ENCODE data around the gene APH1B.
"Not testable (repeated sequence)": the region's sequence is repeated elsewhere in the genome, so short reads cannot be mapped to it uniquely, and the experiment has no call there.

APH1B gene

DNA sequence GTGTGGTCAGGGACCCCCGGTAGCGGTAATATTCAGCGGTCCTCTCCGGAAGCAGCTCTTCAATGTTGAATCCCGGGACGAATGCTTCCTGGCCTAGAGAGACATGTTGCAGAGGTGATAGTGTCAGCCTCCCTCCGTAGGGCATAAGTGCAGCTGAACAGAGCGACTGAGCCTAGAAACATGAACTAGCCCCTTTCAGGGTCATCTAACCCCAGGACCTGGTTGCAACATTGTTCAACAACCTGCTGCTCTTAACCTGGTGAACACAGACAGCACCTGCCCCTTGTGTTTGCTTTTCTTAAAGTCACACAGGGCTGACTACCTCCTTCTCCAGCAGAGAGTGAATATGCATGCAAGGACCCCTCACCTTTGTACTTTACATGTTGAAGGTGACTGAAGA, 62.9 kb downstream of the APH1B start:
- no peak for TF ChIP-seq ZNF565 (CRISPR knock-in tag; conservative IDR thresholded peaks at IDR 0.05; ENCODE audit: low read depth)
- TF ChIP-seq, protein P1, sequence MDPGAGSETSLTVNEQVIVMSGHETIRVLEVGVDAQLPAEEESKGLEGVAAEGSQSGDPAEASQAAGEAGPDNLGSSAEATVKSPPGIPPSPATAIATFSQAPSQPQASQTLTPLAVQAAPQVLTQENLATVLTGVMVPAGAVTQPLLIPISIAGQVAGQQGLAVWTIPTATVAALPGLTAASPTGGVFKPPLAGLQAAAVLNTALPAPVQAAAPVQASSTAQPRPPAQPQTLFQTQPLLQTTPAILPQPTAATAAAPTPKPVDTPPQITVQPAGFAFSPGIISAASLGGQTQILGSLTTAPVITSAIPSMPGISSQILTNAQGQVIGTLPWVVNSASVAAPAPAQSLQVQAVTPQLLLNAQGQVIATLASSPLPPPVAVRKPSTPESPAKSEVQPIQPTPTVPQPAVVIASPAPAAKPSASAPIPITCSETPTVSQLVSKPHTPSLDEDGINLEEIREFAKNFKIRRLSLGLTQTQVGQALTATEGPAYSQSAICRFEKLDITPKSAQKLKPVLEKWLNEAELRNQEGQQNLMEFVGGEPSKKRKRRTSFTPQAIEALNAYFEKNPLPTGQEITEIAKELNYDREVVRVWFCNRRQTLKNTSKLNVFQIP (CRISPR knock-in tag; IDR thresholded peaks at IDR 0.05; ENCODE audit: borderline replicate concordance, low read depth): no peak
- TF ChIP-seq ZFP3 (CRISPR knock-in tag; IDR thresholded peaks at IDR 0.05): no peak
- no peak for TF ChIP-seq TOX (CRISPR knock-in tag; IDR thresholded peaks at IDR 0.05; ENCODE audit: borderline replicate concordance)
- TF ChIP-seq, protein P2, sequence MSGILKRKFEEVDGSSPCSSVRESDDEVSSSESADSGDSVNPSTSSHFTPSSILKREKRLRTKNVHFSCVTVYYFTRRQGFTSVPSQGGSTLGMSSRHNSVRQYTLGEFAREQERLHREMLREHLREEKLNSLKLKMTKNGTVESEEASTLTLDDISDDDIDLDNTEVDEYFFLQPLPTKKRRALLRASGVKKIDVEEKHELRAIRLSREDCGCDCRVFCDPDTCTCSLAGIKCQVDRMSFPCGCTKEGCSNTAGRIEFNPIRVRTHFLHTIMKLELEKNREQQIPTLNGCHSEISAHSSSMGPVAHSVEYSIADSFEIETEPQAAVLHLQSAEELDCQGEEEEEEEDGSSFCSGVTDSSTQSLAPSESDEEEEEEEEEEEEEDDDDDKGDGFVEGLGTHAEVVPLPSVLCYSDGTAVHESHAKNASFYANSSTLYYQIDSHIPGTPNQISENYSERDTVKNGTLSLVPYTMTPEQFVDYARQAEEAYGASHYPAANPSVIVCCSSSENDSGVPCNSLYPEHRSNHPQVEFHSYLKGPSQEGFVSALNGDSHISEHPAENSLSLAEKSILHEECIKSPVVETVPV (CRISPR knock-in tag; IDR thresholded peaks at IDR 0.05): no peak
- TF ChIP-seq OSR1 (CRISPR knock-in tag; IDR thresholded peaks at IDR 0.05): no peak
- TF ChIP-seq, protein P3, sequence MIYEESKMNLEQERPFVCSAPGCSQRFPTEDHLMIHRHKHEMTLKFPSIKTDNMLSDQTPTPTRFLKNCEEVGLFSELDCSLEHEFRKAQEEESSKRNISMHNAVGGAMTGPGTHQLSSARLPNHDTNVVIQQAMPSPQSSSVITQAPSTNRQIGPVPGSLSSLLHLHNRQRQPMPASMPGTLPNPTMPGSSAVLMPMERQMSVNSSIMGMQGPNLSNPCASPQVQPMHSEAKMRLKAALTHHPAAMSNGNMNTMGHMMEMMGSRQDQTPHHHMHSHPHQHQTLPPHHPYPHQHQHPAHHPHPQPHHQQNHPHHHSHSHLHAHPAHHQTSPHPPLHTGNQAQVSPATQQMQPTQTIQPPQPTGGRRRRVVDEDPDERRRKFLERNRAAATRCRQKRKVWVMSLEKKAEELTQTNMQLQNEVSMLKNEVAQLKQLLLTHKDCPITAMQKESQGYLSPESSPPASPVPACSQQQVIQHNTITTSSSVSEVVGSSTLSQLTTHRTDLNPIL (CRISPR knock-in tag; IDR thresholded peaks at IDR 0.05; ENCODE audit: low read depth): no peak
- TF ChIP-seq ISL1 (CRISPR knock-in tag; IDR thresholded peaks at IDR 0.05): no peak
- TF ChIP-seq CSDC2 (CRISPR knock-in tag; IDR thresholded peaks at IDR 0.05): no peak
- no peak for ATAC-seq

DNA sequence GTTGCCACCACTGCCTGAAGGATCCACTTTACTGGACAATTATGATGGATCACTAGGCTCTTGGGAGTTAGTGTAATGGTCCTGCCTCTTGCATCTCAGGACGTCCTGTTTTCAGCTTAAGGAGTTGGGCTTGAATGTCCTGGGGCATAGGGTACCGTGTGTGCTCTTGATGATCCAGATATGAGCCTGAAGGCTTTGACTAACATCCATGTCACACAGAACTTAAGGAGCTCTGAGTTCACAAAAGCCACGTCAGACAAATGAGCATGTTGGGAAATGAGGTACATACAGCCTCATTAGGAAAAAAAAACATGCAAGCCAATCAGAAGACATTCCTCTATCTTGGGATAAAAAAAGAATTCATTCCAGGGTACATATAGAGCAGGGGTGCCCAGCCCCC, 63.5 kb downstream of the APH1B start:
- TF ChIP-seq ZNF8 (CRISPR knock-in tag; IDR thresholded peaks at IDR 0.05) (no peak), ARNTL (CRISPR knock-in tag; IDR thresholded peaks at IDR 0.05; ENCODE audit: borderline replicate concordance, low read depth) (no peak), TCF4 (CRISPR knock-in tag; IDR thresholded peaks at IDR 0.05; ENCODE audit: borderline replicate concordance) (no peak), ESRRG (CRISPR knock-in tag; IDR thresholded peaks at IDR 0.05) (no peak), TOX (CRISPR knock-in tag; IDR thresholded peaks at IDR 0.05; ENCODE audit: borderline replicate concordance) (no peak), OSR1 (CRISPR knock-in tag; IDR thresholded peaks at IDR 0.05) (no peak), RARB (CRISPR knock-in tag; IDR thresholded peaks at IDR 0.05) (no peak), BACH2 (CRISPR knock-in tag; IDR thresholded peaks at IDR 0.05; ENCODE audit: borderline replicate concordance) (no peak), CSDC2 (CRISPR knock-in tag; IDR thresholded peaks at IDR 0.05) (no peak)
- TF ChIP-seq, protein P1 (CRISPR knock-in tag; IDR thresholded peaks at IDR 0.05; ENCODE audit: borderline replicate concordance, low read depth): no peak
- TF ChIP-seq, protein P4, sequence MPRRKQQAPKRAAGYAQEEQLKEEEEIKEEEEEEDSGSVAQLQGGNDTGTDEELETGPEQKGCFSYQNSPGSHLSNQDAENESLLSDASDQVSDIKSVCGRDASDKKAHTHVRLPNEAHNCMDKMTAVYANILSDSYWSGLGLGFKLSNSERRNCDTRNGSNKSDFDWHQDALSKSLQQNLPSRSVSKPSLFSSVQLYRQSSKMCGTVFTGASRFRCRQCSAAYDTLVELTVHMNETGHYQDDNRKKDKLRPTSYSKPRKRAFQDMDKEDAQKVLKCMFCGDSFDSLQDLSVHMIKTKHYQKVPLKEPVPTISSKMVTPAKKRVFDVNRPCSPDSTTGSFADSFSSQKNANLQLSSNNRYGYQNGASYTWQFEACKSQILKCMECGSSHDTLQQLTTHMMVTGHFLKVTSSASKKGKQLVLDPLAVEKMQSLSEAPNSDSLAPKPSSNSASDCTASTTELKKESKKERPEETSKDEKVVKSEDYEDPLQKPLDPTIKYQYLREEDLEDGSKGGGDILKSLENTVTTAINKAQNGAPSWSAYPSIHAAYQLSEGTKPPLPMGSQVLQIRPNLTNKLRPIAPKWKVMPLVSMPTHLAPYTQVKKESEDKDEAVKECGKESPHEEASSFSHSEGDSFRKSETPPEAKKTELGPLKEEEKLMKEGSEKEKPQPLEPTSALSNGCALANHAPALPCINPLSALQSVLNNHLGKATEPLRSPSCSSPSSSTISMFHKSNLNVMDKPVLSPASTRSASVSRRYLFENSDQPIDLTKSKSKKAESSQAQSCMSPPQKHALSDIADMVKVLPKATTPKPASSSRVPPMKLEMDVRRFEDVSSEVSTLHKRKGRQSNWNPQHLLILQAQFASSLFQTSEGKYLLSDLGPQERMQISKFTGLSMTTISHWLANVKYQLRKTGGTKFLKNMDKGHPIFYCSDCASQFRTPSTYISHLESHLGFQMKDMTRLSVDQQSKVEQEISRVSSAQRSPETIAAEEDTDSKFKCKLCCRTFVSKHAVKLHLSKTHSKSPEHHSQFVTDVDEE (CRISPR knock-in tag; IDR thresholded peaks at IDR 0.05): no peak
- ATAC-seq: no peak

DNA sequence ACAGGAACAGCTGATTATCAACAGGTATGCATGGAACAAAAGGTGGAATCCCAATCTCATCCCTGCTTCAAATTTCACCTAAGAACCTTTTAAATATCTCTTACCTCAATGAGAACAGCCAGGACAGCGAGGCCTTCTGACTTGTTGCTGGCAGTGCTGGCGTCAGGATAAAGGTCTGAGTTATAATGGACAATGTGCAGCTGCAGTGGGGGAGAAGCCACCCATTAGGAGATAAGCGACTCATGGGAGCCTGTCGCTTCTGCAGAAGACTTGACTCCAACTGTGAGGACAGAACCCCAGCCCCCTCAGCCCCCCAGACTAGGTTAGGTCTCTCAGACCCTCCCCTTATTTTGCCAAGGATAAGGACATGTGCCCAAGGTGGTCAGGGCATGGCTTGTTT, 64.5 kb downstream of the APH1B start:
- ATAC-seq: no peak

DNA sequence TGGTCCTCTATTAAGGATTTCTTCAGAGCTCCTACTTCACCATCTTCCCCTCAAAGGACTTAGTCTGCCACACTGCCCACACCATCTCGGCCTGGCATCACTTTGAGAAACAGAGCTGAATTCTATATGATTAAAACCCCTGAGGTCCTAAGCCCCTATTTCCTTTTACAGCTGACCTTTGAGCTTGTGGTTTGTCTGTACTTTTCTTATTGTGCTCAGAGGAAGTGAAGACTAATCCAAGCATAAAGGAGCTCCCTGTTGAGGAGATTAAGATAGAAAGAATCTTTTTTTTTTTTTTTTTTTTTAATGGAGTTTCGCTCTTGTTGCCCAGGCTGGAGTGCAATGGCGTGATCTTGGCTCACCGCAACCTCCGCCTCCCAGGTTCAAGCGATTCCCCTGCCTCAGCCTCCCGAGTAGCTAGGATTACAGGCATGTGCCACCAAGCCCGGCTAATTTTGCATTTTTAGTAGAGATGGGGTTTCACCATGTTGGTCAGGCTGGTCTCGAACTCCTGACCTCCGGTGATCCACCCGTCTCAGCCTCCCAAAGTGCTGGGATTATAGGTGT, 65.7 kb downstream of the APH1B start:
- ATAC-seq: not testable (repeated sequence)

More for the DNA sequence above, 64.5 kb downstream of the APH1B start:
- TF ChIP-seq OSR1 (CRISPR knock-in tag; IDR thresholded peaks at IDR 0.05) (no peak), RARB (CRISPR knock-in tag; IDR thresholded peaks at IDR 0.05) (no peak), ISL1 (CRISPR knock-in tag; IDR thresholded peaks at IDR 0.05) (no peak), TOX (CRISPR knock-in tag; IDR thresholded peaks at IDR 0.05; ENCODE audit: borderline replicate concordance) (no peak), BACH2 (CRISPR knock-in tag; IDR thresholded peaks at IDR 0.05; ENCODE audit: borderline replicate concordance) (no peak), ZNF8 (CRISPR knock-in tag; IDR thresholded peaks at IDR 0.05) (no peak)
- TF ChIP-seq, protein P4 (CRISPR knock-in tag; IDR thresholded peaks at IDR 0.05): no peak
- TF ChIP-seq, protein P1 (CRISPR knock-in tag; IDR thresholded peaks at IDR 0.05; ENCODE audit: borderline replicate concordance, low read depth): no peak
